Stimulated activated CD8-positive, alpha-beta memory T cell treated with anti-CD3 and anti-CD28 coated beads, Interleukin-4, amount 100 ng/mL, for 24 hours (primary cell): ENCODE results near the gene ERICH2.

Experiments used
- DNase-seq: peaks from one replicate; pipeline ENCODE4 v3.0.0-alpha.2; 2020; ENCODE audit warnings: low read depth

The ERICH2 gene

DNA sequence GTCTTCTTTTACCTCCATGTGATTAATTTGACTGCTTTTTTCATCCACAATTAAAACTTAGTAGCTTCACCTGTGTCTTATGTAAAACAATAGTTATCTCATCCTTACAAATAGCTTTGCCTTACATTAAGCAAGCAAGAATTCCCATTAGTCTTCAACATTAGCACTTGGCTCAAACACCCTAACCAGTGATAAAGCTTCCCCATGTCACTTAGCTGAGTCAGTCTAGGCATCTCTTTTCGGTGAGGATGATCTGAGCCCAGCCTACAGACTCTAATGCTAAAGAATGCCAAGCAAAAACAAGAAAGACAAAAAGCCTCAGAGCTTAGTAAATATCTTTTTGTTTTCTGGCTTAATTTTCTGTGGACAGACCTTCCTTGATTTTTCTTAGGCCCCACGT, 72.6 kb downstream of the ERICH2 start:
- no peak for DNase-seq

DNA sequence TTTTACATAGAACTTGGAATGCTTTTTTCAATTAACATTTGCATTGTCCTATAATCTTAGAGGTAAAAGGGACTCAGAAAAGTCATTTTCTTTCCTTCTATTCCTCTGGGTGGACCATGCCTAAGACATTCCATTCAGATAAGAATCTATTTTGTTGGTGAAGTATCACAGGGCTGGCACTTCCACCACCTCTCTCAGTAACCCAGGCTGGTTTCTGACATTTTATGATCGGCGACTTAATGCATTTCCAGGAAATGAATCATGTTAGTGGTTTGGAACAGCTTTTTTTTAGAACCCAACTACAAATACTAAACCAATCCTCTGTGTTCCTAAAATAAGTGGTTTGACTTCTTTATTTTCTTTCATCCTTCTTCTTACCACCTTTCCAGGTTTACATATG, 73.5 kb downstream of the ERICH2 start:
- DNase-seq, result no peak

DNA sequence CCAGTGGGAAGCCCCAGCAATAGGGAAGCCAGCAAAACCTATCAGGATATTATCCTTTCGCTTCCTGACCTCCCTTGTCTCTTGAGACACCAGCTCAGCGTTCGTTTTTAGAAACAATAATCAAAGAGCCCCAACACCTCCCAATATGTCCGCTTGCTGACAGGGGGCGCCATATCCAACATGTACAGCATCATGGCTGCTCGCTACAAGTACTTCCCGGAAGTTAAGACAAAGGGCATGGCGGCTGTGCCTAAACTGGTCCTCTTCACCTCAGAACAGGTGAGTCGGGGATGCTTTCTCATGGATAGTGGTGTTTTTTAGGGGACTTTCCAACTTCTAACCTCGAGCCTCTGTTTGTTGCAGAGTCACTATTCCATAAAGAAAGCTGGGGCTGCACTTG, 75.2 kb downstream of the ERICH2 start:
- no peak for DNase-seq

DNA sequence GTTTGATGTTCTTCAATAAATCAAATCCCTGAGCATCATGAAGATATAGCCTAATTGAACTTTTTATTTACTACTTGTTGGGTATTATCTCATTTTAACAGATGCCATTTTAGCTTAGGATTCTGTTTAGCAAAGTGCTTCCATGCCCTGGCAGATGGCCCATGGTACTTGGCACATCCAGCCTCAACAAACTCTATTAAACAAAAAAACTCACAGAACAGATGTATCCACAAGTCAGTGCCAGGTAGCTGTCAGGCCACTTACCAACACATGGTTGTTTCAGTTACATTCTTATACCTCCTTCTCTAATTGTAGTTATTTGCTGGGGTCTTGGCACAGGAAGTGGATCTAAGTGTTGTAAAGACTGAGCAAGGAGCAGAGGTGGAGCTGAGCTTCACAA, 76.1 kb downstream of the ERICH2 start:
- DNase-seq, result no peak

DNA sequence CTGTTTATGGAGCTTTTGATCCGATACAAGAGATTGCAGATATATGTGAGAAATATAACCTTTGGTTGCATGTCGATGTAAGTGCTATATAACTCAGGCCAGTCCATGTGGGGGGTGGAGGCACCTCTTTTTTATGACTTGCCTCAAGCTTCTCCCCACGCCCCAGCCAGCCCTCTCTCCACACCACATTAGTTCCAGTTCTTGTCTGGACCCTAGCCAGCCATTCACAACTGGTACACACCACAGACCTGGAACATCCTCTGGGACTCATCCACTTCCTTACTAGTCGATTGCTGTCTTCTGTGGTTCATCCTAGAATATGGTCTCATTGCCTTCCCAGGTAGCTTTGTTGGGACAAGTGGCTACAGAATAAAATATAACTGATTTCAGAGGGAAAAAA, 77.5 kb downstream of the ERICH2 start:
- no peak for DNase-seq
